Measurements from ENCODE around the gene AK4. TPM values are rescaled to one million over a fixed set of nuclear protein-coding genes. Genes with fewer than 3 reads are reported as not detected.

AK4 gene
- total and polyA plus RNA-seq, 10 donors, result 0.46 to 15.1 (median 4.3) TPM

- H3K27ac ChIP-seq, result no peak overlapping the region
These were observed 27.4 kb downstream of the AK4 start for GRCh38 chr1:65175171-65176055.

GRCh38 chr1:65176056-65176450 is 28.1 kb downstream of the AK4 start:
- 92 to 95% (median 93%) methylated on average over 2 of the region's 2 CpGs for WGBS, 5 donors
- Histone ChIP-seq H3K9me3 (no peaks in the 10 kb centered on the region), H3K27ac (no peak overlapping the region), H3K4me1 (peaks cover 0 to 21% (median 0%) of the 10 kb centered on the region in 6 donors), H3K4me3 (no peak overlapping the region), H3K27me3 (replicated peaks in 1 of 7) (no peaks in the 10 kb centered on the region), H3K36me3 (no peaks in the 10 kb centered on the region)
- TF ChIP-seq, protein P1, sequence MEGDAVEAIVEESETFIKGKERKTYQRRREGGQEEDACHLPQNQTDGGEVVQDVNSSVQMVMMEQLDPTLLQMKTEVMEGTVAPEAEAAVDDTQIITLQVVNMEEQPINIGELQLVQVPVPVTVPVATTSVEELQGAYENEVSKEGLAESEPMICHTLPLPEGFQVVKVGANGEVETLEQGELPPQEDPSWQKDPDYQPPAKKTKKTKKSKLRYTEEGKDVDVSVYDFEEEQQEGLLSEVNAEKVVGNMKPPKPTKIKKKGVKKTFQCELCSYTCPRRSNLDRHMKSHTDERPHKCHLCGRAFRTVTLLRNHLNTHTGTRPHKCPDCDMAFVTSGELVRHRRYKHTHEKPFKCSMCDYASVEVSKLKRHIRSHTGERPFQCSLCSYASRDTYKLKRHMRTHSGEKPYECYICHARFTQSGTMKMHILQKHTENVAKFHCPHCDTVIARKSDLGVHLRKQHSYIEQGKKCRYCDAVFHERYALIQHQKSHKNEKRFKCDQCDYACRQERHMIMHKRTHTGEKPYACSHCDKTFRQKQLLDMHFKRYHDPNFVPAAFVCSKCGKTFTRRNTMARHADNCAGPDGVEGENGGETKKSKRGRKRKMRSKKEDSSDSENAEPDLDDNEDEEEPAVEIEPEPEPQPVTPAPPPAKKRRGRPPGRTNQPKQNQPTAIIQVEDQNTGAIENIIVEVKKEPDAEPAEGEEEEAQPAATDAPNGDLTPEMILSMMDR (IDR thresholded peaks at IDR 0.05 in 8 of 11, conservative IDR thresholded peaks at IDR 0.05 in 3 of 11), result no peak
- TF ChIP-seq POLR2AphosphoS5 (IDR thresholded peaks at IDR 0.05), result no peak
- no peak for TF ChIP-seq POLR2A (IDR thresholded peaks at IDR 0.05)
- intact Hi-C loops (cut with DNase I; ENCODE audit: low total_unique reads), result no loop called here
- no peak for DNase-seq

More at GRCh38 chr1:65175171-65176055, 27.4 kb downstream of the AK4 start:
- no peaks in the 10 kb centered on the region for H3K27me3 ChIP-seq (replicated peaks in 1 of 7)
- intact Hi-C loops (cut with DNase I; ENCODE audit: low total_unique reads), result no loop called here
- WGBS, 5 donors, result 76 to 88% (median 78%) methylated on average over 13 of the region's 13 CpGs
- TF ChIP-seq POLR2A (IDR thresholded peaks at IDR 0.05), result no peak
- no peaks in the 10 kb centered on the region for H3K36me3 ChIP-seq
- H3K9me3 ChIP-seq, result no peaks in the 10 kb centered on the region
- peaks cover 0 to 26% (median 0%) of the 10 kb centered on the region in 6 donors for H3K4me1 ChIP-seq
- no peak overlapping the region for H3K4me3 ChIP-seq
- DNase-seq, result no peak

- no peak overlapping the region for H3K4me3 ChIP-seq
- H3K27ac ChIP-seq, result no peak overlapping the region
- intact Hi-C loops (cut with DNase I; ENCODE audit: low total_unique reads), result no loop called here
- no peaks in the 10 kb centered on the region for H3K9me3 ChIP-seq
- H3K4me1 ChIP-seq, result peaks cover 0 to 21% (median 0%) of the 10 kb centered on the region in 6 donors
- H3K36me3 ChIP-seq, result no peaks in the 10 kb centered on the region
- no peaks in the 10 kb centered on the region for H3K27me3 ChIP-seq (replicated peaks in 1 of 7)
- DNase-seq, result no peak
- TF ChIP-seq POLR2A (IDR thresholded peaks at IDR 0.05), result no peak
- TF ChIP-seq, protein P1 (IDR thresholded peaks at IDR 0.05 in 8 of 11, conservative IDR thresholded peaks at IDR 0.05 in 3 of 11), result no peak
- no peak for TF ChIP-seq POLR2AphosphoS5 (IDR thresholded peaks at IDR 0.05)
- 47 to 83% (median 67%) methylated on average over 3 of the region's 3 CpGs for WGBS, 5 donors
These were observed 28.6 kb downstream of the AK4 start for GRCh38 chr1:65176591-65176990.

DNA sequence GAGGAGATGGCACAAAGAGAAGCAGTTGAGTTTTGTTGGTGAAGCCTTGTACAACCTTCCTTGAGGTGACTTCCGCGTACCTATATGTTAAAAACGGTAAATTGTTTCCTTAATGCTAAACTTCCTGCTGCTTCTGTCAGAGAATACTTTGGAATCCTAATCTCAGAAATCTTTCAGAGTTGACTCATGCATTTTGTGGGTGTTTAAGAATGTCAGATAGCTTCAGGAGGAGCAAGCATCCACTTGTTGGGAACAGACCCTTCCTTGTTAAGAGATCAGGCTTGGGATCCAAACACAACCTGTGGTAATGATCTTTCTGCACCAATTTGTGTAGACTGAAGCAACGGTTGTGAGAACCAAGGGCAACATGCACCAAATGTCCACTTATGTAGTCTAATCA is 29.5 kb downstream of the AK4 start:
- no peak overlapping the region for H3K27ac ChIP-seq
- no peak for DNase-seq
- peaks cover 0 to 21% (median 0%) of the 10 kb centered on the region in 6 donors for H3K4me1 ChIP-seq
- intact Hi-C loops (cut with DNase I; ENCODE audit: low total_unique reads), result no loop called here
- no peaks in the 10 kb centered on the region for H3K27me3 ChIP-seq (replicated peaks in 1 of 7)
- H3K36me3 ChIP-seq, result no peaks in the 10 kb centered on the region
- WGBS, 5 donors, result 82 to 94% (median 89%) methylated on average over 4 of the region's 4 CpGs
- no peak for TF ChIP-seq POLR2AphosphoS5 (IDR thresholded peaks at IDR 0.05)
- no peak for TF ChIP-seq POLR2A (IDR thresholded peaks at IDR 0.05)
- TF ChIP-seq, protein P1 (IDR thresholded peaks at IDR 0.05 in 8 of 11, conservative IDR thresholded peaks at IDR 0.05 in 3 of 11), result no peak
- no peak overlapping the region for H3K4me3 ChIP-seq
- no peaks in the 10 kb centered on the region for H3K9me3 ChIP-seq

Data from spleen (tissue), 11 donors.